GM12878 (cell line): ENCODE data around the gene UTP11. TPM values are rescaled to one million over a fixed set of nuclear protein-coding genes. Genes with fewer than 3 reads are reported as not detected.
"Not testable (repeated sequence)": the region's sequence is repeated elsewhere in the genome, so short reads cannot be mapped to it uniquely, and the experiment has no call there.

Experiments
- ATAC-seq: fragments of 200-7000 bp; cut with Tn5 transposase; 3 replicates; pipeline ENCODE4 v1.9.1; 2020; ENCODE audit warnings: mild to moderate bottlenecking, moderate library complexity
- BruUV-seq: library from RNA; stranded (reverse); fragments of 400-500 nt; replicated peaks from 2 replicates; lab custom pipeline; 2021; lab: Mats Ljungman, UMichigan
- CTCF ChIA-PET: fragments of 300-600 bp; sonication (Branson Sonifier 250); formaldehyde crosslinking; extraction: SDS; loops from one replicate; lab custom pipeline; 2021; ENCODE audit warnings: inconsistent platforms; lab: Yijun Ruan, JAX
- POLR2A ChIA-PET: fragments of 350-600 bp; formaldehyde crosslinking; extraction: SDS; loops from one replicate; lab custom pipeline; 2021; ENCODE audit warnings: inconsistent platforms; lab: Charles Lee
- RAD21 ChIA-PET: fragments of 300-600 bp; sonication (Branson Sonifier 250); formaldehyde crosslinking; loops from one replicate; lab custom pipeline; 2023; ENCODE audit warnings: antibody characterized with exemption; ENCODE audit not compliant: unreplicated experiment; lab: Charles Lee
- SMC1A ChIA-PET: fragments of 300-600 bp; sonication (Branson Sonifier 250); formaldehyde crosslinking; loops from one replicate; lab custom pipeline; 2023; ENCODE audit not compliant: unreplicated experiment, uncharacterized antibody; lab: Charles Lee
- DNase-seq: peaks from one replicate; pipeline ENCODE4 v3.0.0-alpha.2; 2011; ENCODE audit warnings: low read depth, low spot score
- FAIRE-seq: peaks from 3 replicates; lab custom pipeline; 2011; peaks lifted over from hg19 to GRCh38; lab: Jason Lieb, UNC
- H2AFZ ChIP-seq: 2 replicates; pipeline ENCODE4 v1.6.0; 2011; ENCODE audit warnings: low read depth, low read length, control low read depth; ENCODE audit not compliant: control insufficient read depth
- H3K27ac ChIP-seq: 2 replicates; pipeline ENCODE4 v1.5.1; 2011; ENCODE audit warnings: control low read depth; ENCODE audit not compliant: control insufficient read depth, insufficient read depth
- H3K27me3 ChIP-seq, 2 experiments: replicated peaks in 1 of 2; 2 replicates each; pipeline versions ENCODE4 v1.6.0 to v1.6.1; 2011; ENCODE audit warnings: low read length in 1 of 2; ENCODE audit not compliant: control insufficient read depth in 2 of 2, insufficient read depth in 2 of 2
- H3K36me3 ChIP-seq, 2 experiments: 2 replicates each; pipeline ENCODE4 v1.5.1; 2011; ENCODE audit warnings: low read length in 1 of 2; ENCODE audit not compliant: control insufficient read depth in 2 of 2, insufficient read depth in 2 of 2
- H3K4me1 ChIP-seq: 2 replicates; pipeline ENCODE4 v1.6.1; 2011; ENCODE audit warnings: mild to moderate bottlenecking, low read length, moderate library complexity, mixed read lengths; ENCODE audit not compliant: control insufficient read depth, insufficient read depth
- H3K4me2 ChIP-seq: 2 replicates; pipeline ENCODE4 v1.6.0; 2011; ENCODE audit warnings: control low read depth; ENCODE audit not compliant: control insufficient read depth, insufficient read depth
- H3K4me3 ChIP-seq: fragments of 200-600 bp; sonication (generic); 2 replicates; pipeline ENCODE4 v1.5.1; 2016
- H3K79me2 ChIP-seq: 2 replicates; pipeline ENCODE4 v1.6.0; 2011; ENCODE audit warnings: low read length; ENCODE audit not compliant: control insufficient read depth, insufficient read depth
- H3K9ac ChIP-seq: 2 replicates; pipeline ENCODE4 v1.8.0; 2011; ENCODE audit warnings: low read length, control low read depth, mixed read lengths; ENCODE audit not compliant: control insufficient read depth, insufficient read depth
- H3K9me3 ChIP-seq: replicated peaks from 3 replicates; pipeline ENCODE4 v1.5.1; 2011; ENCODE audit warnings: mild to moderate bottlenecking, low read length; ENCODE audit not compliant: control insufficient read depth, insufficient read depth
- H4K20me1 ChIP-seq: 2 replicates; pipeline ENCODE4 v1.6.0; 2011; ENCODE audit not compliant: control insufficient read depth, insufficient read depth
- PAX5 ChIP-seq: IDR thresholded peaks from 2 replicates; pipeline ENCODE4 v1.6.1; 2011; ENCODE audit warnings: low read depth, low read length, borderline replicate concordance
- RAD51 ChIP-seq: fragments of 450-650 bp; IDR thresholded peaks from 2 replicates; pipeline ENCODE4 v1.6.1; 2016; ENCODE audit warnings: moderate library complexity, mild to moderate bottlenecking, inconsistent platforms
- ZNF24 ChIP-seq: fragments of 450-650 bp; IDR thresholded peaks from 2 replicates; pipeline ENCODE4 v1.6.1; 2017; ENCODE audit warnings: antibody characterized with exemption, mild to moderate bottlenecking
- ZNF384 ChIP-seq: IDR thresholded peaks from 2 replicates; pipeline ENCODE4 v1.6.1; 2012; ENCODE audit warnings: low read depth, mild to moderate bottlenecking, low read length, improper control_type of control experiment, borderline replicate concordance
- ZNF687 ChIP-seq: fragments of 450-650 bp; IDR thresholded peaks from 2 replicates; pipeline ENCODE4 v1.6.1; 2017; ENCODE audit warnings: mild to moderate bottlenecking, moderate library complexity
- WGBS: methylation state at CpG from one replicate; pipeline ENCODE4 v1.1.6; 2016; ENCODE audit warnings: low lambda C conversion rate; ENCODE audit not compliant: insufficient replicate concordance, insufficient coverage; ENCODE audit errors: missing lambda C conversion rate; 5-methylcytosine and 5-hydroxymethylcytosine counted together
- in situ Hi-C: fragments of 300-500 bp; cut with MboI; formaldehyde crosslinking; loops from 9 replicates; pipeline ENCODE4 v1.14.3; 2018; ENCODE audit warnings: mixed read lengths
- intact Hi-C: fragments of 100-400 bp; cut with micrococcal nuclease; formaldehyde crosslinking; loops from one replicate; pipeline ENCODE4 v1.14.2; 2022; ENCODE audit not compliant: unreplicated experiment
- polyA plus RNA-seq, 11 experiments: library from polyadenylated mRNA; depleted of rRNA in 4 of 11; unstranded in 6 of 11; stranded (reverse) in 5 of 11; fragments of >200 nt; fragmentation: Nextera tagmentation in 4 of 11; fragmentation: Illumina TruSeq in 1 of 11; extraction: Ambion mirVana in 4 of 11; extraction: Trizol in 1 of 11; gene quantifications; 1 replicate in 1 of 11; 2 replicates in 10 of 11; pipeline versions ENCODE4 v1.2.1 to v1.2.3, GENCODE V29; 2011 to 2016; ENCODE audit warnings: inconsistent platforms in 2 of 11, missing spikeins in 2 of 11, low read depth in 1 of 11
- total RNA-seq, 4 experiments: library from RNA; depleted of rRNA in 3 of 4; stranded (reverse); fragments of >200 nt in 3 of 4; fragmentation: Illumina TruSeq in 1 of 4; extraction: Trizol in 1 of 4; gene quantifications; 2 replicates each; pipeline versions ENCODE4 v1.2.1 to v1.2.3, GENCODE V29; 2013 to 2021

The UTP11 gene
- total and polyA plus RNA-seq, 10 of the 15 experiments (the other 5 are each of a cell fraction or from before 2014, with no cell fraction given), result 34.5 to 146 (median 64.2) TPM

DNA sequence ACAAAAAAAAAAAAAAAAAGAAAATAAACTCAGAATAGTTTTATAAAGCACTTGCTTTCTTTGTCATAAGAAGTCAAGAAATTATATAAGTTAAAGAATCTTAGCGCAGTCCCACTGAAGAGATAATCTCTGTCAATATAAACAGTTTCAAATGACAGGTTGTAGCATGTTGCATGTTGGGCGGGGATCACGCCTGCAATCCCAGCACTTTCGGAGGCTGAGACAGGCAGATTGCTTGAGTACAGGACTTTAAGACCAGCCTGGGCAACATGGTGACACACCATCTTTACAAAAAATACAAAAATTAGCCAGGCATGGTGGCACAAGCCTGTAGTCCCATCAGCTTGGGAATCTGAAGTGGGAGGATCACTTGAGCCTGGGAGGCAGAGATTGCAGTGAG is 47.2 kb upstream of the UTP11 start (continued):
- no peak for TF ChIP-seq ZNF24
- no peak for TF ChIP-seq ZNF687
- TF ChIP-seq ZNF384, result no peak
- no peak for TF ChIP-seq RAD51
- TF ChIP-seq PAX5, result no peak

DNA sequence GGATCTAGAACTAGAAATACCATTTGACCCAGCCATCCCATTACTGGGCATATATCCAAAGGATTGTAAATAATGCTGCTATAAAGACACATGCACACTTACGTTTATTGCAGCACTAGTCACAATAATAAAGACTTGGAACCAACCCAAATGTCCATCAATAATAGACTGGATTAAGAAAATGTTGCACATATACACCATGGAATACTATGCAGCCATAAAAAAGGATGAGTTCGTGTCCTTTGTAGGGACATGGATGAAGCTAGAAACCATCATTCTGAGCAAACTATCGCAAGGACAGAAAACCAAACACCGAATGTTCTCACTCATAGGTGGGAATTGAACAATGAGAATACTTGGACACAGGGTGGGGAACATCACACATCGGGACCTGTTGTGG is 38.9 kb upstream of the UTP11 start:
- H3K4me1 ChIP-seq, H3K27ac ChIP-seq, H3K4me3 ChIP-seq, H3K9me3 ChIP-seq, FAIRE-seq, BruUV-seq, DNase-seq, H3K9ac ChIP-seq, H4K20me1 ChIP-seq, intact Hi-C loops, H3K27me3 ChIP-seq, H3K79me2 ChIP-seq, H2AFZ ChIP-seq, H3K4me2 ChIP-seq, POLR2A ChIA-PET, RAD21 ChIA-PET, ATAC-seq: not testable (repeated sequence)
- ChIA-PET CTCF (interaction anchor here (0.8 to 1.2 kb wide), 2 partner anchors 82 to 371 kb away, joined by 3 read pairs; no protein-coding TSS in a partner anchor), SMC1A (interaction anchor here (0.7 kb wide), 1 partner anchor 47 kb away, joined by 4 read pairs; no protein-coding TSS in a partner anchor)
- H3K36me3 ChIP-seq, result peaks cover 3 to 17% of the 10 kb centered on the region in 2 experiments
- in situ Hi-C loops, result loop anchor here (10.0 kb wide), 1 partner anchor 269 kb away; no protein-coding TSS in a partner anchor
- WGBS, result over 99% methylated on average over 5 of the region's 5 CpGs
